Fibroblast of skin of abdomen (primary cell): Measurements from ENCODE around the gene POGLUT3.

Experiments used
- DNase-seq: peaks from one replicate; pipeline ENCODE4 v3.0.0-alpha.2; 2013

Gene POGLUT3

GRCh38 chr11:108500169-108500568 is 2.0 kb upstream of the POGLUT3 start:
- DNase-seq, result no peak

DNA sequence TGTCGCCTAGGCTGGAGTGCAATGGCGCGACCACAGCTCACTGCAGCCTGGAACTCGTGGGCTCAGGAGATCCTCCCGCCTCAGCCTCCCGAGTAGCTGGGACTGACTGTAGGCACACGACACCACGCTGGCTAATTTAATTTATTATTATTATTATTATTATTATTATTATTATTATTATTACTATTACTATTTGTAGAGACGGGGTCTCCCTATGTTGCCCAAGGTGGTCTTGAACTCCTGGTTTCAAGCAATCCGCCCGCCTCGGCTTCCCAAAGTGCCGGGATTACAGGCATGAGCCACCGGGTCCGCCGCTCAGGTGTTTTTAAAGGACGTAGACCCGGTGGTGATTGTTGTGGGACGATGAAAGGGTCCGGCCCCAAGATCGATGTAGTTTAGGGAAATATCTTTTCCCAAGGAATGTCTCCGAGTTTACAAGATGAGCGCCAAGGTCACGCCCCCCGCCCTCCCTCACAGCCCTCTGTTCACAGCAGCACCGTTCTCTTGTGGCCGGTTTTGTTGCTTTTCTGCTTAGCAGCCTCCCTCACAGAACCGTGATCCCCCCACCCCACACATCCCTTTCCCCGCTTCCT is 728 bp upstream of the POGLUT3 start:
- DNase-seq, result no peak

- DNase-seq, result peak; percentile 99
These were observed 703 bp downstream of the POGLUT3 start for GRCh38 chr11:108497317-108498045.

DNA sequence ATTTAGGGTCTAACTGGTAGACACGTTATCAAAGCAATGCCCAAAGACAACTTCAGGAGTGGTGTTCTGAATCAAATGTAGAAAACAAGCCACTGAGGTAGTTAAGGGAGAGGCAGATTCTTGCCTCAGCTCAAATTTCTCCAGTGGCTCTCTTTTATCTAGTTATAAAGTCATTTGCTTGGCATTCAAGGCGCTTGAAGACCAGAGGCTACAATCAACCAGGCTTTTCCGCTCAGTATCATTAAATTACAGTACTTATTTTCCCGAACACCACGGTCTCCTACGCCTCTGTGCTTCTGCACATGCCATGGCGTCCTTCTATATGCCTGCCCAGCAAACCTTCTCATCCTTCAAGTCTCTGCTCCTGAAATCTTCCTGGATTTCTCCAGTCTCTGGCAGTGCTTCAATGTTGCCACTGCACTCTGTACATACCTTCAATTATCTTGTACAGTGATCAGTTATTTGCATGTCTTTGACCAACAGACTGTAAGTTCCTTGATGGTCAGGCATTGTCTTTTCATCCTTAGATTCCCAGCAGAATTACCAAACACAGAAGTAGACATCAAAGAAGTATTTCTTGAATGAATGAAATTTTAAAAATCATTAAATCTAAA is 1.4 kb downstream of the POGLUT3 start:
- DNase-seq, result peak; percentile 21

GRCh38 chr11:108495326-108495725 is 2.9 kb downstream of the POGLUT3 start:
- DNase-seq, result no peak

- no peak for DNase-seq
These were observed 4.0 kb downstream of the POGLUT3 start for GRCh38 chr11:108494182-108494581.

DNA sequence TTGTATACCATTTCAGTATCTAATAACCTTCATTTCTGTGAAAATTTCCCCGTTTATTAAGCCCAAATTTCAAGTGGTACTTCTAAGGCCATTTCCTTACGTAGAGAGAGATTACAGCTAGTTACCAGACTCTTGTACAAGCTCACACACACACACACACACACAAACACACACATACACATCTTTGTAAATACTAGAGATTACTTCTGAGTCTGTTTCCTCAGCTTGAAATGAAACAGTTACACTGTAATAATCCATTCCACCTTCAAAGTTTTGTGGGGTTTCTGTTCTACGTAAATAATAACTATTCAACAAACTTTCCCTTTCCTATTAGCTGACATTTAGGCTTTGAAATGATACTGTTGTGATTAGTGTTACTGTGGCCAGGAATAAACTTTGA is 6.2 kb downstream of the POGLUT3 start:
- DNase-seq, result no peak

GRCh38 chr11:108486828-108487227 is 11.4 kb downstream of the POGLUT3 start:
- no peak for DNase-seq

DNA sequence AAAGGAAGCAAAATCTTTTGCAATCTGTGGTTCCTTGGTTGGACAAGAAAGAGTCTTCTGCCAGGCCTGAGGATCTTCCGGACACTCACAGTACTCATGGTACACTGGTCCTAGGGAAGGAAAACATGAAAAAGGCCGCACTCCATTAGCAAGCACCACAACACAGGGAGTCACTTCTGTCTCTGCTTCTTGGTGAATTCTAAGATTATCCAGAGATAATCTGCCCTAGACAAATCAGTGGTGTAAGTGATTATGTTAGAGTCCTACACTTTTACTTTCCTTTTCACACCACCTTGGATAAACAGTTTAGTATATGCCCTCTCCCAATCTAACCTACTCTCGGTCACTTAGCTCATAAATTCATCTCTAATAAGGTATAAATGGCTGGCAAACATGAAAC is 11.9 kb downstream of the POGLUT3 start:
- DNase-seq, result no peak

DNA sequence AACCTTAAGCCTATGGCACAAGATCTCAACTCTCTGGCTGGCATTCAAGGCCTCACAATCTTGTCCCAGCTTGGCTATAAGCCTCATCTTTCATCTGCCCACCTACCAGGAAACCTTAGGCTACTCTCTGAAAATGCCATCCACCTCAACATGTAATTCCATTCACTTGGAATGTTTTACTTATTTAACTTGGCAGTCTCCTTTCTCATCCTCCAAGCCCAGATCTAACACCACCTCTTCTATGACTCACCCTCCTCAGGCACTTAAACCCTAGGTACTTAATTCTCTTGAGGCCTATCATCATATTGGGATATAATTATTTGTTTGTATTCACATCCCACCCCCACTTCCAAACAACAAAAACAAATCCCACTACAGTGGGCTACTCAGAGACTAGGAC is 15.0 kb downstream of the POGLUT3 start:
- DNase-seq, result no peak

DNA sequence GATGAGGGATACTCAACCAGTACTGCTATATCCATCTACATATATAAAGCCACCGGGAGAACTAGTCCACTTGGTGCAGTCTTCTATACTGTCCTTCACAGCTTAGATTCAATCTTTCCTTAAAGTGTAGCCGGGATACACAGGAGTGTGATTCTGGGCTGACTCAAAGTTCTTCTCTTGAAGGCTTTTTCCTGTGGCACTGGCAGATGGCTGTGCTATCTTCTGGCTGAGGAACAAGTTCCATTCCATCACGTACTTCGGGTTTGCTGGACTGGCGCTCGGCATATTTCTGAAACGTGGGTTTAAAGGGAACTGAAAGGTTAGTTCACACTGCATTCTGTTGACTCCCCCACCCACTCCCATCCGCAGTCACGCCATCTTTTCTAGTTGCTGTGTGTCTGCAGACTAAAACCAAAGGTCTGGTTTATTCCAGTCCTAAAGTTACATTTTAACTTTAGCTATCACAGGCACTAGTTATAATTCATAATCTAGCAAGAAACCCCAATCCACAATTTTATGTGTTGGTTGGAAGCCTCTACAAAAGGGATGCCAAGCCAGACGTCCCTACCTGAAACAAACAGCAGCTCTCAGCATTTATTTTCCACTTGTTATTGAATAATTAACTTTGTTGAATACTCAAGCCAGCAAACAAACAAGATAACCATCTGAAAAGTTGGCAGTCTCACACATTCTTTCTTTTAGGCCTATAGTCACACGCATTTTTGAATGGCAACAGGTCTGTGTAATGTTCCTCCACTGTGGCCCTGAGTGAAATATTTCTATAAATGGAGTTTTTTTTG is 23.3 kb downstream of the POGLUT3 start:
- no peak for DNase-seq

DNA sequence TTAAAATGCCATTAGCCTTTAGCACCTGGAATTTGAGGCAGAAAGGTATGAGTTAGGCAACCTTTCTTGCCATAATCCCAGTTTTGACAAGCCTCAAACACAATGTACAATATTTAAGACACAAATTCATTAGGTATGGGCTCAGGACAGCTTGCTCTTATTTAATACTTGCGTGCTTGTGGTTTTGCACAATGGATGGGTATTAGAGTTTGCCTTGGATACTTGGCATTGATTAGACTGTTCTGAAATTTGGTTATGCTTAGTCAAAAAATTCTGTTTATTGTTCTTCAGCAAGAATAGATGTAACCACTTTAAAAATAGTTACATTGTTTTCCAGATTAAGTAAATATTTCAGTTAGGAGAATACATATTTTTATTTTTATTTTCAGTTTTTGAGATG is 25.5 kb downstream of the POGLUT3 start:
- no peak for DNase-seq

DNA sequence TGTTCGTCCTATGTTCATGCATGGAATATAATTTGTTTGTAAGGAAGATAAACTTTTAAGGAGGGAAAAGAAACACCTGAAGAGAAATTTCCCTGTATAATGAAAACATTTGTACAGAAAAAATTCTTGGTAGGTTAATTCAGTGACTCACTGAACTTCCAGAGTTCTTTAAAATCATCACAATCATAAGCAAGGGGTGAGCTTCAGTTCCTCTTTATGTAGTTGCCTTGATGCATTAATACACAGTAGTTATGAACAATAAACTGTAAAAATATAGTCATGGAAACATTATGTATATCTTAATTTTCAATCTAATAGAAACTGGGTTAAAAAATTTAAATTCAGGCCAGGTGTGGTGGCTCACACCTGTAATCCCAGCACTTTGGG is 29.7 kb downstream of the POGLUT3 start:
- DNase-seq, result no peak

- DNase-seq, result peak; percentile 97
These were observed 30.9 kb downstream of the POGLUT3 start, which contains the start of gene C11orf65 for GRCh38 chr11:108467091-108467823. Gene C11orf65 (minus strand): TSS chr11:108467529. CDS start chr11:108461559, 5,970 bp downstream.

- no peak for DNase-seq
These were observed 31.8 kb downstream of the POGLUT3 start for GRCh38 chr11:108466405-108466804.

GRCh38 chr11:108453207-108453835 is 44.9 kb downstream of the POGLUT3 start:
- no peak for DNase-seq
